IMR-90 (cell line): ENCODE results near the gene POLR1G. TPM values are rescaled to one million over a fixed set of nuclear protein-coding genes. Genes with fewer than 3 reads are reported as not detected.
"Not testable (repeated sequence)": the region's sequence is repeated elsewhere in the genome, so short reads cannot be mapped to it uniquely, and the experiment has no call there.

Experiments used
- ATAC-seq: fragments of 200-7000 bp; cut with Tn5 transposase; 2 replicates; pipeline ENCODE4 v1.9.1; 2020; ENCODE audit warnings: low read depth, mild to moderate bottlenecking, moderate library complexity
- BruUV-seq: library from RNA; stranded (reverse); fragments of 400-500 nt; replicated peaks from 2 replicates; lab custom pipeline; 2021; lab: Mats Ljungman, UMichigan
- CTCF ChIA-PET: fragments of 300-600 bp; formaldehyde crosslinking; extraction: SDS; loops from one replicate; lab custom pipeline; 2021; ENCODE audit warnings: antibody characterized with exemption; lab: Yijun Ruan, JAX
- POLR2A ChIA-PET: fragments of 300-600 bp; sonication (Branson Sonifier 250); formaldehyde crosslinking; loops from one replicate; lab custom pipeline; 2022; ENCODE audit warnings: antibody characterized with exemption; ENCODE audit not compliant: unreplicated experiment; lab: Charles Lee
- DNase-seq: peaks from one replicate; pipeline ENCODE4 v3.0.0; 2013
- H2AFZ ChIP-seq: replicated peaks from 2 replicates; pipeline ENCODE3; 2013; ENCODE audit warnings: low read length, mild to moderate bottlenecking; ENCODE audit not compliant: poor library complexity
- H2AK5ac ChIP-seq: 2 replicates; pipeline ENCODE4 v1.6.1; 2013; ENCODE audit warnings: low read depth, low read length, inconsistent platforms
- H2AK9ac ChIP-seq: replicated peaks from 2 replicates; pipeline ENCODE3; 2013; ENCODE audit warnings: mild to moderate bottlenecking, low read depth, low read length, moderate library complexity; ENCODE audit not compliant: poor library complexity
- H2BK120ac ChIP-seq: 2 replicates; pipeline ENCODE4 v1.6.1; 2013; ENCODE audit warnings: low read depth, low read length, inconsistent platforms
- H2BK15ac ChIP-seq: 3 replicates; pipeline ENCODE4 v1.6.1; 2013; ENCODE audit warnings: low read depth, low read length, inconsistent platforms
- H2BK20ac ChIP-seq: 2 replicates; pipeline ENCODE4 v1.6.1; 2013; ENCODE audit warnings: low read depth, mild to moderate bottlenecking, inconsistent platforms, low read length, moderate library complexity
- H2BK5ac ChIP-seq: 2 replicates; pipeline ENCODE4 v1.6.1; 2013; ENCODE audit warnings: mild to moderate bottlenecking, low read depth, low read length, inconsistent platforms; ENCODE audit not compliant: poor library complexity, severe bottlenecking
- H3K14ac ChIP-seq: replicated peaks from 2 replicates; pipeline ENCODE4 v1.6.1; 2013; ENCODE audit warnings: low read depth, low read length, inconsistent platforms
- H3K18ac ChIP-seq: 2 replicates; pipeline ENCODE4 v1.6.1; 2013; ENCODE audit warnings: low read depth, low read length, control low read depth
- H3K23ac ChIP-seq: 2 replicates; pipeline ENCODE4 v1.6.1; 2013; ENCODE audit warnings: low read depth, low read length, inconsistent platforms
- H3K27ac ChIP-seq: 2 replicates; pipeline ENCODE4 v1.5.1; 2013; ENCODE audit warnings: mild to moderate bottlenecking, control low read depth, low read length; ENCODE audit not compliant: insufficient read depth
- H3K27me3 ChIP-seq: 2 replicates; pipeline ENCODE4 v1.6.1; 2013; ENCODE audit warnings: low read length; ENCODE audit not compliant: control insufficient read depth, insufficient read depth
- H3K36me3 ChIP-seq: 2 replicates; pipeline ENCODE4 v1.6.1; 2013; ENCODE audit warnings: low read length, mixed read lengths; ENCODE audit not compliant: control insufficient read depth, insufficient read depth
- H3K4ac ChIP-seq: 2 replicates; pipeline ENCODE4 v1.6.1; 2013; ENCODE audit warnings: low read depth, low read length, inconsistent platforms
- H3K4me1 ChIP-seq: 2 replicates; pipeline ENCODE4 v1.6.1; 2013; ENCODE audit warnings: low read length, mixed read lengths; ENCODE audit not compliant: control insufficient read depth, insufficient read depth
- H3K4me2 ChIP-seq: 2 replicates; pipeline ENCODE4 v1.6.1; 2013; ENCODE audit warnings: low read depth, mild to moderate bottlenecking, control low read depth, low read length, moderate library complexity
- H3K4me3 ChIP-seq: 2 replicates; pipeline ENCODE4 v1.5.1; 2013; ENCODE audit warnings: low read depth, mild to moderate bottlenecking, control low read depth, low read length, moderate library complexity; ENCODE audit not compliant: insufficient read depth
- H3K56ac ChIP-seq: 2 replicates; pipeline ENCODE4 v1.6.1; 2013; ENCODE audit warnings: low read length, inconsistent platforms; ENCODE audit not compliant: insufficient read depth; ENCODE audit errors: extremely low read depth
- H3K79me1 ChIP-seq, 2 experiments: 2 replicates each; pipeline ENCODE4 v1.6.1; 2013; ENCODE audit warnings: low read length in 2 of 2, inconsistent platforms in 1 of 2, low read depth in 1 of 2
- H3K9ac ChIP-seq: 2 replicates; pipeline ENCODE4 v1.6.1; 2013; ENCODE audit warnings: low read depth, low read length, control low read depth
- H3K9me1 ChIP-seq: 2 replicates; pipeline ENCODE4 v1.6.1; 2013; ENCODE audit warnings: low read length, inconsistent platforms; ENCODE audit not compliant: insufficient read depth
- H3K9me3 ChIP-seq: 2 replicates; pipeline ENCODE4 v1.6.1; 2013; ENCODE audit warnings: low read length; ENCODE audit not compliant: control insufficient read depth, insufficient read depth
- H4K20me1 ChIP-seq: 2 replicates; pipeline ENCODE4 v1.6.1; 2013; ENCODE audit warnings: low read length, inconsistent platforms; ENCODE audit not compliant: insufficient read depth
- H4K5ac ChIP-seq: 2 replicates; pipeline ENCODE4 v1.6.1; 2013; ENCODE audit warnings: mild to moderate bottlenecking, low read depth, low read length, control low read depth
- H4K8ac ChIP-seq, 2 experiments: 2 replicates each; pipeline ENCODE4 v1.6.1; 2013; ENCODE audit warnings: low read depth in 2 of 2, low read length in 2 of 2, control low read depth in 1 of 2, inconsistent platforms in 1 of 2
- H4K91ac ChIP-seq: 2 replicates; pipeline ENCODE4 v1.6.1; 2013; ENCODE audit warnings: low read depth, low read length, inconsistent platforms; ENCODE audit not compliant: insufficient read depth
- WGBS, 2 experiments: methylation state at CpG; one replicate each; pipeline versions ENCODE4 v1.1.5 to v1.1.7; 2013; ENCODE audit warnings: missing lambda C conversion rate in 2 of 2; ENCODE audit not compliant: insufficient read length in 1 of 2; ENCODE audit errors: extremely low coverage in 2 of 2; 5-methylcytosine and 5-hydroxymethylcytosine counted together
- dilution Hi-C: fragments of 300-500 bp; cut with HindIII; formaldehyde crosslinking; loops from one replicate; pipeline ENCODE4 v1.14.3; 2018; ENCODE audit warnings: low sequenced_read_pairs; ENCODE audit not compliant: unreplicated experiment
- in situ Hi-C: fragments of 300-500 bp; cut with MboI; formaldehyde crosslinking; loops from 3 replicates; pipeline ENCODE4 v1.14.3; 2019; ENCODE audit warnings: low sequenced_read_pairs, inconsistent platforms, mixed read lengths
- intact Hi-C: fragments of 100-400 bp; cut with micrococcal nuclease; formaldehyde crosslinking; loops from 2 replicates; pipeline ENCODE4 v1.10.0; 2022
- polyA plus RNA-seq, 3 experiments: library from polyadenylated mRNA; depleted of rRNA; stranded (reverse); fragments of >200 nt; gene quantifications; 2 replicates each; pipeline ENCODE4 v1.2.3, GENCODE V29; 2012; ENCODE audit warnings: low replicate concordance in 1 of 3
- total RNA-seq: library from RNA; depleted of rRNA; stranded (reverse); fragments of >200 nt; gene quantifications from 2 replicates; pipeline ENCODE4 v1.2.3, GENCODE V29; 2012

POLR1G gene
- total and polyA plus RNA-seq, 2 of the 4 experiments (the other 2 are of a cell fraction), result 8.0 to 12.5 TPM

DNA sequence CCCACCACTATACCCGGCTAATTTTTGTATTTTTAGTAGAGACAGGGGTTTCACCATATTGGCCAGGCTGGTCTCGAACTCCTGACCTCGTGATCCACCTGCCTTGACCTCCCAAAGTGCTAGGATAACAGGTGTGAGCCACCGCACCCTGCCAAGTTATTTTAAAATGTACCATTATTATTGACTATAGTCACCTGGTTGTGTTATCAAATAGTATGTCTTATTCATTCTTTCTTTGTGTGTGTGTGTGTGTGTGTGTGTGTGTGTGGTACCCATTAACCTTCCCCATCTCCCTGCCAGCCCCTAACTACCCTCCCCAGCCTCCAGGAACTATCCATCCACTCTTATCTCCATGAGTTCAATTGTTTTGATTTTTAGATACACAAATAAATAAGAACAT lies 3.9 kb downstream of the POLR1G start:
- H3K4me3 ChIP-seq, in situ Hi-C loops, H4K20me1 ChIP-seq, H3K9me3 ChIP-seq, H2AK9ac ChIP-seq, H3K56ac ChIP-seq, H2AFZ ChIP-seq, H3K27ac ChIP-seq, H3K14ac ChIP-seq, H3K4me2 ChIP-seq, H3K4me1 ChIP-seq, H3K27me3 ChIP-seq, DNase-seq, H2BK20ac ChIP-seq, H2BK120ac ChIP-seq, H4K5ac ChIP-seq, H4K8ac ChIP-seq, ATAC-seq, H2AK5ac ChIP-seq, BruUV-seq, H4K91ac ChIP-seq, H3K18ac ChIP-seq, intact Hi-C loops, H3K23ac ChIP-seq, H3K9me1 ChIP-seq, dilution Hi-C loops, H2BK15ac ChIP-seq, CTCF ChIA-PET, POLR2A ChIA-PET, H3K4ac ChIP-seq, H2BK5ac ChIP-seq, H3K9ac ChIP-seq: not testable (repeated sequence)
- WGBS, 2 experiments, result no CpG with 5 or more reads among the region's 4 CpGs
- peaks cover 0 to 27% of the 10 kb centered on the region in 2 experiments; a peak in 3 of 4 replicates for H3K79me1 ChIP-seq
- peaks cover 23% of the 10 kb centered on the region for H3K36me3 ChIP-seq
